ENCODE results near the gene AHR.
A peak's percentile ranks its signal among the peaks of the same experiment; 100 is the strongest.

AHR gene

DNA sequence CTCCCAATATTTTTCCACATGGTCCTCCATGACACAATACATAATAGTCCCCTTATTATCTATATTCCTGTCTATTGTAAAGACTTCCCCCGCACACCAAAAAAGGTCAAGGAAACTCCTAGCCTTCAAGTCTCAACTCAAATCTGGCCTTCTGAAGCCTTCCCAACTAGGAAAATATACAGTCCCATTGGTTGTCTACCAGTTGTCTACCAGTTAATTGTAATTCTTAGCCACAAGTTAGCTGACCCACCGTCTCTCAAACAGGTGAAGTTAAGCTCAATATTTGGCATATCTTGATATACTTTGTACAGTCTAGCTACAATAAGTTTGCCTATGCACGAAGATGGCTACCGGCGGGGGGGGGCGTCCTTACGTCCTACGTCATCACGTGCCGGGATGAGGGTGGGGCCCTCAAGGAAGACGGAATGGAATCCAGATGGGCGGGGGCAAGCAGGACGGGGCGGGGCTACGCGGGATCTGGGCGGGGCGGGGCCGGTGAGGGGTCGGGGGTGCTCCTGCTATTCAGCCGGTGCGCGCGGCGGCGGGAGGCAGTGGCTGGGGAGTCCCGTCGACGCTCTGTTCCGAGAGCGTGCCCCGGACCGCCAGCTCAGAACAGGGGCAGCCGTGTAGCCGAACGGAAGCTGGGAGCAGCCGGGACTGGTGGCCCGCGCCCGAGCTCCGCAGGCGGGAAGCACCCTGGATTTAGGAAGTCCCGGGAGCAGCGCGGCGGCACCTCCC lies at the start of gene AHR (continued):
- TF ChIP-seq ZNF184 (tag by site-specific recombination; IDR thresholded peaks at IDR 0.05) (no peak), ZNF146 (tag by site-specific recombination; IDR thresholded peaks at IDR 0.05) (no peak), ZNF621 (tag by site-specific recombination; IDR thresholded peaks at IDR 0.05) (no peak), ZNF843 (tag by site-specific recombination; IDR thresholded peaks at IDR 0.05) (no peak), MZF1 (tag by site-specific recombination; IDR thresholded peaks at IDR 0.05; ENCODE audit: borderline replicate concordance) (no peak), ZNF624 (tag by site-specific recombination; IDR thresholded peaks at IDR 0.05) (no peak), YY1 (tag by site-specific recombination; IDR thresholded peaks at IDR 0.05) (peak; percentile 61; the same call in 1 of the 2 replicates), ZNF24 (tag by site-specific recombination; IDR thresholded peaks at IDR 0.05) (0 out of 2 replicates have a peak, but pooled peaks have one; percentile 40), ZNF138 (tag by site-specific recombination; IDR thresholded peaks at IDR 0.05; ENCODE audit: borderline replicate concordance) (no peak), SALL2 (tag by site-specific recombination; IDR thresholded peaks at IDR 0.05; ENCODE audit: borderline replicate concordance) (no peak), ZNF544 (tag by site-specific recombination; IDR thresholded peaks at IDR 0.05) (no peak), ZBTB8A (tag by site-specific recombination; IDR thresholded peaks at IDR 0.05) (no peak), KLF16 (tag by site-specific recombination; IDR thresholded peaks at IDR 0.05) (no peak), YY2 (tag by site-specific recombination; IDR thresholded peaks at IDR 0.05) (no peak), OVOL3 (tag by site-specific recombination; IDR thresholded peaks at IDR 0.05) (no peak), ZNF366 (tag by site-specific recombination; conservative IDR thresholded peaks at IDR 0.05) (no peak), REPIN1 (tag by site-specific recombination; IDR thresholded peaks at IDR 0.05; ENCODE audit: low read depth) (no peak), ZNF549 (tag by site-specific recombination; IDR thresholded peaks at IDR 0.05) (no peak), ZNF654 (tag by site-specific recombination; IDR thresholded peaks at IDR 0.05; ENCODE audit: low read depth) (no peak), ZNF221 (tag by site-specific recombination; IDR thresholded peaks at IDR 0.05; ENCODE audit: borderline replicate concordance) (no peak), SP3 (tag by site-specific recombination; IDR thresholded peaks at IDR 0.05) (no peak; the same call in 1 of the 2 replicates), ZNF341 (tag by site-specific recombination; IDR thresholded peaks at IDR 0.05; ENCODE audit: low read depth) (peak; percentile 89), ZNF302 (tag by site-specific recombination; IDR thresholded peaks at IDR 0.05; ENCODE audit: low read depth) (no peak)
- TF ChIP-seq, protein P1, sequence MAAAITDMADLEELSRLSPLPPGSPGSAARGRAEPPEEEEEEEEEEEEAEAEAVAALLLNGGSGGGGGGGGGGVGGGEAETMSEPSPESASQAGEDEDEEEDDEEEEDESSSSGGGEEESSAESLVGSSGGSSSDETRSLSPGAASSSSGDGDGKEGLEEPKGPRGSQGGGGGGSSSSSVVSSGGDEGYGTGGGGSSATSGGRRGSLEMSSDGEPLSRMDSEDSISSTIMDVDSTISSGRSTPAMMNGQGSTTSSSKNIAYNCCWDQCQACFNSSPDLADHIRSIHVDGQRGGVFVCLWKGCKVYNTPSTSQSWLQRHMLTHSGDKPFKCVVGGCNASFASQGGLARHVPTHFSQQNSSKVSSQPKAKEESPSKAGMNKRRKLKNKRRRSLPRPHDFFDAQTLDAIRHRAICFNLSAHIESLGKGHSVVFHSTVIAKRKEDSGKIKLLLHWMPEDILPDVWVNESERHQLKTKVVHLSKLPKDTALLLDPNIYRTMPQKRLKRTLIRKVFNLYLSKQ (tag by site-specific recombination; IDR thresholded peaks at IDR 0.05; ENCODE audit: borderline replicate concordance), result no peak
- TF ChIP-seq, protein P2, sequence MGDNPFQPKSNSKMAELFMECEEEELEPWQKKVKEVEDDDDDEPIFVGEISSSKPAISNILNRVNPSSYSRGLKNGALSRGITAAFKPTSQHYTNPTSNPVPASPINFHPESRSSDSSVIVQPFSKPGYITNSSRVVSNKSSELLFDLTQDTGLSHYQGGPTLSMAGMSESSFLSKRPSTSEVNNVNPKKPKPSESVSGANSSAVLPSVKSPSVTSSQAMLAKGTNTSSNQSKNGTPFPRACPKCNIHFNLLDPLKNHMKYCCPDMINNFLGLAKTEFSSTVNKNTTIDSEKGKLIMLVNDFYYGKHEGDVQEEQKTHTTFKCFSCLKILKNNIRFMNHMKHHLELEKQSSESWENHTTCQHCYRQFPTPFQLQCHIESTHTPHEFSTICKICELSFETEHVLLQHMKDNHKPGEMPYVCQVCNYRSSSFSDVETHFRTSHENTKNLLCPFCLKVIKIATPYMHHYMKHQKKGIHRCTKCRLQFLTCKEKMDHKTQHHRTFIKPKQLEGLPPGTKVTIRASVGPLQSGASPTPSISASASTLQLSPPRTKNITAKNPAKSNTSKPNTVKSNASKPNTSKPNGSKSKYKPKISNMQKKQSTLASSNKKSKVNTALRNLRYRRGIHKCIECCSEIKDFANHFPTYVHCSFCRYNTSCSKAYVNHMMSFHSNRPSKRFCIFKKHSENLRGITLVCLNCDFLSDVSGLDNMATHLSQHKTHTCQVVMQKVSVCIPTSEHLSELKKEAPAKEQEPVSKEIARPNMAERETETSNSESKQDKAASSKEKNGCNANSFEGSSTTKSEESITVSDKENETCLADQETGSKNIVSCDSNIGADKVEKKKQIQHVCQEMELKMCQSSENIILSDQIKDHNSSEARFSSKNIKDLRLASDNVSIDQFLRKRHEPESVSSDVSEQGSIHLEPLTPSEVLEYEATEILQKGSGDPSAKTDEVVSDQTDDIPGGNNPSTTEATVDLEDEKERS (tag by site-specific recombination; IDR thresholded peaks at IDR 0.05), result no peak
- TF ChIP-seq, protein P3, sequence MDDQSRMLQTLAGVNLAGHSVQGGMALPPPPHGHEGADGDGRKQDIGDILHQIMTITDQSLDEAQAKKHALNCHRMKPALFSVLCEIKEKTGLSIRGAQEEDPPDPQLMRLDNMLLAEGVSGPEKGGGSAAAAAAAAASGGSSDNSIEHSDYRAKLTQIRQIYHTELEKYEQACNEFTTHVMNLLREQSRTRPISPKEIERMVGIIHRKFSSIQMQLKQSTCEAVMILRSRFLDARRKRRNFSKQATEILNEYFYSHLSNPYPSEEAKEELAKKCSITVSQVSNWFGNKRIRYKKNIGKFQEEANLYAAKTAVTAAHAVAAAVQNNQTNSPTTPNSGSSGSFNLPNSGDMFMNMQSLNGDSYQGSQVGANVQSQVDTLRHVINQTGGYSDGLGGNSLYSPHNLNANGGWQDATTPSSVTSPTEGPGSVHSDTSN (CRISPR knock-in tag; IDR thresholded peaks at IDR 0.05), result 0 out of 2 replicates have a peak, but pooled peaks have one; percentile 39
- TF ChIP-seq, protein P4, sequence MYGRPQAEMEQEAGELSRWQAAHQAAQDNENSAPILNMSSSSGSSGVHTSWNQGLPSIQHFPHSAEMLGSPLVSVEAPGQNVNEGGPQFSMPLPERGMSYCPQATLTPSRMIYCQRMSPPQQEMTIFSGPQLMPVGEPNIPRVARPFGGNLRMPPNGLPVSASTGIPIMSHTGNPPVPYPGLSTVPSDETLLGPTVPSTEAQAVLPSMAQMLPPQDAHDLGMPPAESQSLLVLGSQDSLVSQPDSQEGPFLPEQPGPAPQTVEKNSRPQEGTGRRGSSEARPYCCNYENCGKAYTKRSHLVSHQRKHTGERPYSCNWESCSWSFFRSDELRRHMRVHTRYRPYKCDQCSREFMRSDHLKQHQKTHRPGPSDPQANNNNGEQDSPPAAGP (tag by site-specific recombination; IDR thresholded peaks at IDR 0.05), result no peak
- TF ChIP-seq, protein P5, sequence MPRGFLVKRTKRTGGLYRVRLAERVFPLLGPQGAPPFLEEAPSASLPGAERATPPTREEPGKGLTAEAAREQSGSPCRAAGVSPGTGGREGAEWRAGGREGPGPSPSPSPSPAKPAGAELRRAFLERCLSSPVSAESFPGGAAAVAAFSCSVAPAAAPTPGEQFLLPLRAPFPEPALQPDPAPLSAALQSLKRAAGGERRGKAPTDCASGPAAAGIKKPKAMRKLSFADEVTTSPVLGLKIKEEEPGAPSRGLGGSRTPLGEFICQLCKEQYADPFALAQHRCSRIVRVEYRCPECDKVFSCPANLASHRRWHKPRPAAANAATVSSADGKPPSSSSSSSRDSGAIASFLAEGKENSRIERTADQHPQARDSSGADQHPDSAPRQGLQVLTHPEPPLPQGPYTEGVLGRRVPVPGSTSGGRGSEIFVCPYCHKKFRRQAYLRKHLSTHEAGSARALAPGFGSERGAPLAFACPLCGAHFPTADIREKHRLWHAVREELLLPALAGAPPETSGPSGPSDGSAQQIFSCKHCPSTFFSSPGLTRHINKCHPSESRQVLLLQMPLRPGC (tag by site-specific recombination; IDR thresholded peaks at IDR 0.05), result no peak
- TF ChIP-seq, protein P6, sequence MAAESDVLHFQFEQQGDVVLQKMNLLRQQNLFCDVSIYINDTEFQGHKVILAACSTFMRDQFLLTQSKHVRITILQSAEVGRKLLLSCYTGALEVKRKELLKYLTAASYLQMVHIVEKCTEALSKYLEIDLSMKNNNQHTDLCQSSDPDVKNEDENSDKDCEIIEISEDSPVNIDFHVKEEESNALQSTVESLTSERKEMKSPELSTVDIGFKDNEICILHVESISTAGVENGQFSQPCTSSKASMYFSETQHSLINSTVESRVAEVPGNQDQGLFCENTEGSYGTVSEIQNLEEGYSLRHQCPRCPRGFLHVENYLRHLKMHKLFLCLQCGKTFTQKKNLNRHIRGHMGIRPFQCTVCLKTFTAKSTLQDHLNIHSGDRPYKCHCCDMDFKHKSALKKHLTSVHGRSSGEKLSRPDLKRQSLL (tag by site-specific recombination; IDR thresholded peaks at IDR 0.05), result no peak
- TF ChIP-seq, protein P7, sequence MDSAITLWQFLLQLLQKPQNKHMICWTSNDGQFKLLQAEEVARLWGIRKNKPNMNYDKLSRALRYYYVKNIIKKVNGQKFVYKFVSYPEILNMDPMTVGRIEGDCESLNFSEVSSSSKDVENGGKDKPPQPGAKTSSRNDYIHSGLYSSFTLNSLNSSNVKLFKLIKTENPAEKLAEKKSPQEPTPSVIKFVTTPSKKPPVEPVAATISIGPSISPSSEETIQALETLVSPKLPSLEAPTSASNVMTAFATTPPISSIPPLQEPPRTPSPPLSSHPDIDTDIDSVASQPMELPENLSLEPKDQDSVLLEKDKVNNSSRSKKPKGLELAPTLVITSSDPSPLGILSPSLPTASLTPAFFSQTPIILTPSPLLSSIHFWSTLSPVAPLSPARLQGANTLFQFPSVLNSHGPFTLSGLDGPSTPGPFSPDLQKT (IDR thresholded peaks at IDR 0.05; ENCODE audit: borderline replicate concordance, low read depth, low read length), result no peak
